SK-N-SH (cell line): ENCODE results near the gene SLC6A16. TPM values are rescaled to one million over a fixed set of nuclear protein-coding genes. Genes with fewer than 3 reads are reported as not detected.
A peak's percentile ranks its signal among the peaks of the same experiment; 100 is the strongest.

Experiments used
- CTCF ChIA-PET: fragments of 300-600, 350-600 bp; formaldehyde crosslinking; extraction: SDS; loops from one replicate; lab custom pipeline; 2021; lab: Yijun Ruan, JAX
- POLR2A ChIA-PET: fragments of 350-600 bp; sonication (Branson Sonifier 250); formaldehyde crosslinking; extraction: SDS; loops from one replicate; lab custom pipeline; 2020; ENCODE audit warnings: antibody characterized with exemption, inconsistent platforms; lab: Yijun Ruan, JAX
- DNase-seq: peaks from one replicate; pipeline ENCODE4 v3.0.0; 2012
- H2AFZ ChIP-seq: fragments of 200-600 bp; sonication (generic); 2 replicates; pipeline ENCODE4 v1.8.1; 2016; ENCODE audit warnings: antibody characterized with exemption, mild to moderate bottlenecking, low read depth
- H3F3A ChIP-seq: fragments of 200-600 bp; sonication (generic); replicated peaks from 2 replicates; pipeline ENCODE3; 2016; ENCODE audit warnings: antibody characterized with exemption, mild to moderate bottlenecking; ENCODE audit not compliant: insufficient read depth
- H3K27ac ChIP-seq, 2 experiments: fragments of 200-500 bp in 1 of 2; fragments of 200-600 bp in 1 of 2; sonication (Bioruptor generic) in 1 of 2; sonication (generic), shearing (Covaris generic) in 1 of 2; 2 replicates each; pipeline versions ENCODE4 v1.5.1 to v1.6.1; 2014 to 2016; ENCODE audit warnings: low read depth in 2 of 2, inconsistent platforms in 1 of 2, low read length in 1 of 2, mild to moderate bottlenecking in 1 of 2, mixed read lengths in 1 of 2
- H3K27me3 ChIP-seq: fragments of 200-600 bp; sonication (generic), shearing (Covaris generic); 2 replicates; pipeline ENCODE4 v1.6.1; 2016; ENCODE audit warnings: mixed run types; ENCODE audit not compliant: insufficient read depth
- H3K36me3 ChIP-seq, 2 experiments: fragments of 200-500 bp in 1 of 2; fragments of 200-600 bp in 1 of 2; sonication (Bioruptor generic) in 1 of 2; sonication (generic) in 1 of 2; replicated peaks in 1 of 2; 2 replicates each; pipeline versions ENCODE3 to v1.5.1; 2014 to 2016; ENCODE audit warnings: low read length in 1 of 2, mild to moderate bottlenecking in 1 of 2; ENCODE audit not compliant: insufficient read depth in 2 of 2, control insufficient read depth in 1 of 2
- H3K4me1 ChIP-seq, 2 experiments: fragments of 200-500 bp in 1 of 2; fragments of 200-600 bp in 1 of 2; sonication (Bioruptor generic) in 1 of 2; sonication (generic), shearing (Covaris generic) in 1 of 2; 2 replicates each; pipeline versions ENCODE4 v1.5.1 to v1.6.1; 2014 to 2016; ENCODE audit warnings: low read depth in 1 of 2, low read length in 1 of 2, mixed run types in 1 of 2; ENCODE audit not compliant: insufficient read depth in 2 of 2, control insufficient read depth in 1 of 2
- H3K4me2 ChIP-seq: fragments of 200-600 bp; sonication (generic), shearing (Covaris generic); 2 replicates; pipeline ENCODE4 v1.6.1; 2017; ENCODE audit warnings: mixed run types
- H3K4me3 ChIP-seq, 2 experiments: fragments of 200-500 bp in 1 of 2; fragments of 200-600 bp in 1 of 2; sonication (Bioruptor generic) in 1 of 2; sonication (generic), shearing (Covaris generic) in 1 of 2; 2 replicates each; pipeline versions ENCODE4 v1.5.1 to v1.8.1; 2014 to 2016; ENCODE audit warnings: low read depth in 2 of 2, inconsistent platforms in 1 of 2, low read length in 1 of 2, mild to moderate bottlenecking in 1 of 2, mixed read lengths in 1 of 2, moderate library complexity in 1 of 2
- H3K79me2 ChIP-seq: fragments of 200-600 bp; sonication (generic); 2 replicates; pipeline ENCODE4 v1.8.1; 2017; ENCODE audit warnings: mild to moderate bottlenecking; ENCODE audit not compliant: insufficient read depth
- H3K9ac ChIP-seq: fragments of 200-600 bp; sonication (generic); 2 replicates; pipeline ENCODE4 v1.6.1; 2017; ENCODE audit warnings: mixed run types
- H3K9me2 ChIP-seq: fragments of 200-600 bp; sonication (generic); 2 replicates; pipeline ENCODE4 v1.6.1; 2017; ENCODE audit warnings: mixed run types
- H3K9me3 ChIP-seq: fragments of 200-600 bp; sonication (generic); 2 replicates; pipeline ENCODE4 v1.6.1; 2017; ENCODE audit warnings: mixed run types, mild to moderate bottlenecking, moderate library complexity
- H4K20me1 ChIP-seq: fragments of 200-600 bp; sonication (generic); 2 replicates; pipeline ENCODE4 v1.6.1; 2017; ENCODE audit warnings: mild to moderate bottlenecking, mixed run types; ENCODE audit not compliant: insufficient read depth
- ELF1 ChIP-seq: IDR thresholded peaks from 2 replicates; pipeline ENCODE4 v1.4.0; 2012
- EP300 ChIP-seq, 2 experiments: IDR thresholded peaks; 2 replicates each; pipeline versions ENCODE4 v1.4.0 to v1.6.1; 2012; ENCODE audit warnings: borderline replicate concordance in 1 of 2, low read depth in 1 of 2, low read length in 1 of 2
- EZH2phosphoT487 ChIP-seq: fragments of 200-600 bp; sonication (generic); IDR thresholded peaks from 2 replicates; pipeline ENCODE4 v1.6.1; 2017; ENCODE audit warnings: low read depth, mixed run types, mild to moderate bottlenecking, antibody characterized with exemption, moderate library complexity, borderline replicate concordance
- FOSL2 ChIP-seq: IDR thresholded peaks from 2 replicates; pipeline ENCODE4 v1.4.0; 2012; ENCODE audit warnings: low read depth, mild to moderate bottlenecking, moderate library complexity, borderline replicate concordance
- FOXM1 ChIP-seq: IDR thresholded peaks from 2 replicates; pipeline ENCODE4 v1.4.0; 2012; ENCODE audit warnings: low read depth, mild to moderate bottlenecking
- GABPA ChIP-seq: IDR thresholded peaks from 2 replicates; pipeline ENCODE4 v1.4.0; 2012; ENCODE audit warnings: low read depth, mild to moderate bottlenecking
- NFIC ChIP-seq: IDR thresholded peaks from 2 replicates; pipeline ENCODE4 v1.4.0; 2012; ENCODE audit warnings: borderline replicate concordance
- NRF1 ChIP-seq: IDR thresholded peaks from 2 replicates; pipeline ENCODE4 v1.6.1; 2012; ENCODE audit warnings: low read depth, mild to moderate bottlenecking, low read length
- PBX3 ChIP-seq: IDR thresholded peaks from 2 replicates; pipeline ENCODE4; 2012
- POLR2AphosphoS5 ChIP-seq: IDR thresholded peaks from 2 replicates; pipeline ENCODE4 v1.6.1; 2012; ENCODE audit warnings: low read depth, low read length
- RAD21 ChIP-seq: IDR thresholded peaks from 2 replicates; pipeline ENCODE4 v1.6.1; 2012; ENCODE audit warnings: mild to moderate bottlenecking, low read length
- RCOR1 ChIP-seq: fragments of 150-350 bp; IDR thresholded peaks from 2 replicates; pipeline ENCODE4 v1.6.1; 2017; ENCODE audit warnings: antibody characterized with exemption, low read length
- SIN3A ChIP-seq: IDR thresholded peaks from 2 replicates; pipeline ENCODE4 v1.6.1; 2012; ENCODE audit warnings: low read depth, mild to moderate bottlenecking, low read length, moderate library complexity, borderline replicate concordance
- SMC3 ChIP-seq: IDR thresholded peaks from 2 replicates; pipeline ENCODE4 v1.6.1; 2012; ENCODE audit warnings: low read depth, low read length, improper control_type of control experiment
- TCF12 ChIP-seq: IDR thresholded peaks from 2 replicates; pipeline ENCODE4 v1.4.0; 2012
- YY1 ChIP-seq: IDR thresholded peaks from 2 replicates; pipeline ENCODE4 v1.4.0; 2012; ENCODE audit warnings: low read depth, mild to moderate bottlenecking
- WGBS: methylation state at CpG from one replicate; pipeline ENCODE4 v1.1.6; 2017; ENCODE audit warnings: low lambda C conversion rate; 5-methylcytosine and 5-hydroxymethylcytosine counted together
- polyA plus RNA-seq, 3 experiments: library from polyadenylated mRNA; depleted of rRNA; stranded (reverse); fragments of >200 nt; gene quantifications; 2 replicates each; pipeline ENCODE4 v1.2.3, GENCODE V29; 2012
- TF ChIP-seq, protein P1 (sequence below): fragments of 200-600 bp; sonication (generic); IDR thresholded peaks from 2 replicates; pipeline ENCODE4 v1.6.1; 2017; ENCODE audit warnings: antibody characterized with exemption, mild to moderate bottlenecking, moderate library complexity
- TF ChIP-seq, protein P2 (sequence below): IDR thresholded peaks from 2 replicates; pipeline ENCODE4 v1.6.1; 2012; ENCODE audit warnings: mild to moderate bottlenecking, low read depth, low read length, moderate library complexity
- TF ChIP-seq, protein P3 (sequence below): IDR thresholded peaks from 2 replicates; pipeline ENCODE4 v1.4.0; 2012; ENCODE audit warnings: low read depth
- TF ChIP-seq, protein P4 (sequence below): fragments of 150-350 bp; IDR thresholded peaks from 2 replicates; pipeline ENCODE4 v1.6.1; 2017; ENCODE audit warnings: antibody characterized with exemption, low read length, low read depth, borderline replicate concordance

The SLC6A16 gene
- polyA plus RNA-seq, 1 of the 3 experiments (the other 2 are of a cell fraction), result 0.33 TPM

DNA sequence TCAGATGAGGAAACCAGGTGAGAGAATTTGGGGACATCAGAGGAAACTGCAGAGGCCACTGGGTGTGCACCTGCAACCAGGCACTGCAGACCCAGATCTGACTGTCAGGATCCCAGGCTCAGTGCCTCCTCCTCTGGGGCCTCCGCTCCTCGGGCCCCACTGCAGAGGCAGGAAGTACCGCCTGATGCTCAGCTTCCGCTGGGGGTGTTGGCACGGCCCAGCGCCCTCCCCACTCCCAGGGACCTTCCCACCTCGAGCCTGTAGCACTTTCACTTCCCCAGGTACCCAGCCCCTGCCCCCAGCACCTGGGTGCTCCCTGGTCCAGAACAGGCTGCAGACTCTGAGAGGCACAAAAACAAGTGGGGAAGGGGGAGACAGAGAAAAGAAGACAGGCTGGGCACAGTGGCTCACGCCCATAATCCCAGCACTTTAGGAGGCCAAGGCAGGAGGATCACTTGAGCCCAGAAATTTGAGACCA, 8.9 kb upstream of the SLC6A16 start:
- H3K9me2 ChIP-seq, result no peaks in the 10 kb centered on the region
- H2AFZ ChIP-seq, result no peak overlapping the region
- no peak overlapping the region for H3K27ac ChIP-seq
- H3K4me1 ChIP-seq, result peaks cover 0 to 3% of the 10 kb centered on the region in 2 experiments; a peak in 1 of 4 replicates
- WGBS, result 49% methylated on average over 5 of the region's 8 CpGs
- no peaks in the 10 kb centered on the region for H3K9me3 ChIP-seq
- H4K20me1 ChIP-seq, result peaks cover 2% of the 10 kb centered on the region; the same call in 1 of the 2 replicates
- no peaks in the 10 kb centered on the region for H3K79me2 ChIP-seq
- CTCF ChIA-PET, result interaction anchor here (1.1 to 1.2 kb wide), 2 partner anchors 33 to 108 kb away, joined by 3 read pairs; no protein-coding TSS in a partner anchor
- TF ChIP-seq FOSL2 (no peak), POLR2AphosphoS5 (0 out of 2 replicates have a peak, but pooled peaks have one; percentile 2), NRF1 (no peak), RCOR1 (no peak), GABPA (no peak), FOXM1 (no peak), TCF12 (no peak)
- TF ChIP-seq, protein P1, sequence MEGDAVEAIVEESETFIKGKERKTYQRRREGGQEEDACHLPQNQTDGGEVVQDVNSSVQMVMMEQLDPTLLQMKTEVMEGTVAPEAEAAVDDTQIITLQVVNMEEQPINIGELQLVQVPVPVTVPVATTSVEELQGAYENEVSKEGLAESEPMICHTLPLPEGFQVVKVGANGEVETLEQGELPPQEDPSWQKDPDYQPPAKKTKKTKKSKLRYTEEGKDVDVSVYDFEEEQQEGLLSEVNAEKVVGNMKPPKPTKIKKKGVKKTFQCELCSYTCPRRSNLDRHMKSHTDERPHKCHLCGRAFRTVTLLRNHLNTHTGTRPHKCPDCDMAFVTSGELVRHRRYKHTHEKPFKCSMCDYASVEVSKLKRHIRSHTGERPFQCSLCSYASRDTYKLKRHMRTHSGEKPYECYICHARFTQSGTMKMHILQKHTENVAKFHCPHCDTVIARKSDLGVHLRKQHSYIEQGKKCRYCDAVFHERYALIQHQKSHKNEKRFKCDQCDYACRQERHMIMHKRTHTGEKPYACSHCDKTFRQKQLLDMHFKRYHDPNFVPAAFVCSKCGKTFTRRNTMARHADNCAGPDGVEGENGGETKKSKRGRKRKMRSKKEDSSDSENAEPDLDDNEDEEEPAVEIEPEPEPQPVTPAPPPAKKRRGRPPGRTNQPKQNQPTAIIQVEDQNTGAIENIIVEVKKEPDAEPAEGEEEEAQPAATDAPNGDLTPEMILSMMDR, result no peak
- peaks cover 2% of the 10 kb centered on the region for H3F3A ChIP-seq
- H3K9ac ChIP-seq, result no peak overlapping the region
- H3K27me3 ChIP-seq, result no peaks in the 10 kb centered on the region
- POLR2A ChIA-PET, result no interaction called here
- no peak for DNase-seq
- H3K4me2 ChIP-seq, result no peak overlapping the region
- H3K36me3 ChIP-seq, result peaks cover 0 to 6% of the 10 kb centered on the region in 2 experiments
- no peak overlapping the region for H3K4me3 ChIP-seq

DNA sequence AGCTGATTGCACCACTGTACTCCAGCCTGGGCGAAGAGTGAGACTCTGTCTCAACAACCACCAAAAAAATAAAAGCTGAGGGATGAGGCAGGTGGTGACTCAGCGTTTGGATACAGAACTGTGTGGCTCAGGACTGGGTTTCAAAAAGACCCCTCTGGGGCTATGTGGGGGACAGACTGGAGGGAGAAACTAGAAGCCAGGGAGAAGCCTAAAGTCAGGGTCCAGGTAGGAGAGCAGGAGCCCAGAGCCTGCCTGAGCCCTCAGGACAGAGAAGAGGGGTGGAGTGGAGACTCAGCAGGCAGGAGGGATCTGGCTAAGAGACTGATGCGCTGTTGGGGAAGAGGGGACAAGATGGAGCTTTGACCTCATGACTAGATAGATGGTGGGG, 8.4 kb upstream of the SLC6A16 start:
- Histone ChIP-seq H3K9me2 (no peaks in the 10 kb centered on the region), H2AFZ (no peak overlapping the region), H3K36me3 (peaks cover 0 to 10% of the 10 kb centered on the region in 2 experiments), H3K4me1 (no peaks in the 10 kb centered on the region; a peak in 1 of 4 replicates), H3F3A (peaks cover 2% of the 10 kb centered on the region), H3K79me2 (no peaks in the 10 kb centered on the region), H3K4me3 (no peak overlapping the region), H3K9me3 (no peaks in the 10 kb centered on the region), H3K9ac (no peak overlapping the region), H4K20me1 (peaks cover 2% of the 10 kb centered on the region; the same call in 1 of the 2 replicates), H3K27me3 (no peaks in the 10 kb centered on the region), H3K27ac (no peak overlapping the region), H3K4me2 (no peak overlapping the region)
- DNase-seq, result no peak
- ChIA-PET POLR2A (no interaction called here), CTCF (interaction anchor here (1.1 to 1.2 kb wide), 2 partner anchors 32 to 108 kb away, joined by 3 read pairs; no protein-coding TSS in a partner anchor)
- WGBS, result 49% methylated on average over 3 of the region's 3 CpGs
- TF ChIP-seq, protein P2, sequence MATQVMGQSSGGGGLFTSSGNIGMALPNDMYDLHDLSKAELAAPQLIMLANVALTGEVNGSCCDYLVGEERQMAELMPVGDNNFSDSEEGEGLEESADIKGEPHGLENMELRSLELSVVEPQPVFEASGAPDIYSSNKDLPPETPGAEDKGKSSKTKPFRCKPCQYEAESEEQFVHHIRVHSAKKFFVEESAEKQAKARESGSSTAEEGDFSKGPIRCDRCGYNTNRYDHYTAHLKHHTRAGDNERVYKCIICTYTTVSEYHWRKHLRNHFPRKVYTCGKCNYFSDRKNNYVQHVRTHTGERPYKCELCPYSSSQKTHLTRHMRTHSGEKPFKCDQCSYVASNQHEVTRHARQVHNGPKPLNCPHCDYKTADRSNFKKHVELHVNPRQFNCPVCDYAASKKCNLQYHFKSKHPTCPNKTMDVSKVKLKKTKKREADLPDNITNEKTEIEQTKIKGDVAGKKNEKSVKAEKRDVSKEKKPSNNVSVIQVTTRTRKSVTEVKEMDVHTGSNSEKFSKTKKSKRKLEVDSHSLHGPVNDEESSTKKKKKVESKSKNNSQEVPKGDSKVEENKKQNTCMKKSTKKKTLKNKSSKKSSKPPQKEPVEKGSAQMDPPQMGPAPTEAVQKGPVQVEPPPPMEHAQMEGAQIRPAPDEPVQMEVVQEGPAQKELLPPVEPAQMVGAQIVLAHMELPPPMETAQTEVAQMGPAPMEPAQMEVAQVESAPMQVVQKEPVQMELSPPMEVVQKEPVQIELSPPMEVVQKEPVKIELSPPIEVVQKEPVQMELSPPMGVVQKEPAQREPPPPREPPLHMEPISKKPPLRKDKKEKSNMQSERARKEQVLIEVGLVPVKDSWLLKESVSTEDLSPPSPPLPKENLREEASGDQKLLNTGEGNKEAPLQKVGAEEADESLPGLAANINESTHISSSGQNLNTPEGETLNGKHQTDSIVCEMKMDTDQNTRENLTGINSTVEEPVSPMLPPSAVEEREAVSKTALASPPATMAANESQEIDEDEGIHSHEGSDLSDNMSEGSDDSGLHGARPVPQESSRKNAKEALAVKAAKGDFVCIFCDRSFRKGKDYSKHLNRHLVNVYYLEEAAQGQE, result no peak
- TF ChIP-seq ELF1 (no peak), NFIC (no peak), FOSL2 (no peak), YY1 (no peak), PBX3 (no peak), SMC3 (no peak), EZH2phosphoT487 (no peak), RAD21 (no peak), EP300 (IDR thresholded peaks at IDR 0.05; ENCODE audit: borderline replicate concordance in 1 of 2, low read depth in 1 of 2, low read length in 1 of 2) (no peak), SIN3A (no peak), FOXM1 (no peak)
- TF ChIP-seq, protein P3, sequence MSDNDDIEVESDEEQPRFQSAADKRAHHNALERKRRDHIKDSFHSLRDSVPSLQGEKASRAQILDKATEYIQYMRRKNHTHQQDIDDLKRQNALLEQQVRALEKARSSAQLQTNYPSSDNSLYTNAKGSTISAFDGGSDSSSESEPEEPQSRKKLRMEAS, result no peak
- TF ChIP-seq, protein P4, sequence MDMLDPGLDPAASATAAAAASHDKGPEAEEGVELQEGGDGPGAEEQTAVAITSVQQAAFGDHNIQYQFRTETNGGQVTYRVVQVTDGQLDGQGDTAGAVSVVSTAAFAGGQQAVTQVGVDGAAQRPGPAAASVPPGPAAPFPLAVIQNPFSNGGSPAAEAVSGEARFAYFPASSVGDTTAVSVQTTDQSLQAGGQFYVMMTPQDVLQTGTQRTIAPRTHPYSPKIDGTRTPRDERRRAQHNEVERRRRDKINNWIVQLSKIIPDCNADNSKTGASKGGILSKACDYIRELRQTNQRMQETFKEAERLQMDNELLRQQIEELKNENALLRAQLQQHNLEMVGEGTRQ, result no peak
